SK-N-SH (cell line): ENCODE results near the gene LRRC75A. TPM values are rescaled to one million over a fixed set of nuclear protein-coding genes. Genes with fewer than 3 reads are reported as not detected.

Source experiments
- CTCF ChIA-PET: fragments of 300-600, 350-600 bp; formaldehyde crosslinking; extraction: SDS; loops from one replicate; lab custom pipeline; 2021; lab: Yijun Ruan, JAX
- POLR2A ChIA-PET: fragments of 350-600 bp; sonication (Branson Sonifier 250); formaldehyde crosslinking; extraction: SDS; loops from one replicate; lab custom pipeline; 2020; ENCODE audit warnings: antibody characterized with exemption, inconsistent platforms; lab: Yijun Ruan, JAX
- DNase-seq: peaks from one replicate; pipeline ENCODE4 v3.0.0; 2012
- H2AFZ ChIP-seq: fragments of 200-600 bp; sonication (generic); 2 replicates; pipeline ENCODE4 v1.8.1; 2016; ENCODE audit warnings: antibody characterized with exemption, mild to moderate bottlenecking, low read depth
- H3F3A ChIP-seq: fragments of 200-600 bp; sonication (generic); replicated peaks from 2 replicates; pipeline ENCODE3; 2016; ENCODE audit warnings: antibody characterized with exemption, mild to moderate bottlenecking; ENCODE audit not compliant: insufficient read depth
- H3K27ac ChIP-seq, 2 experiments: fragments of 200-500 bp in 1 of 2; fragments of 200-600 bp in 1 of 2; sonication (Bioruptor generic) in 1 of 2; sonication (generic), shearing (Covaris generic) in 1 of 2; 2 replicates each; pipeline versions ENCODE4 v1.5.1 to v1.6.1; 2014 to 2016; ENCODE audit warnings: low read depth in 2 of 2, inconsistent platforms in 1 of 2, low read length in 1 of 2, mild to moderate bottlenecking in 1 of 2, mixed read lengths in 1 of 2
- H3K27me3 ChIP-seq: fragments of 200-600 bp; sonication (generic), shearing (Covaris generic); 2 replicates; pipeline ENCODE4 v1.6.1; 2016; ENCODE audit warnings: mixed run types; ENCODE audit not compliant: insufficient read depth
- H3K36me3 ChIP-seq, 2 experiments: fragments of 200-500 bp in 1 of 2; fragments of 200-600 bp in 1 of 2; sonication (Bioruptor generic) in 1 of 2; sonication (generic) in 1 of 2; replicated peaks in 1 of 2; 2 replicates each; pipeline versions ENCODE3 to v1.5.1; 2014 to 2016; ENCODE audit warnings: low read length in 1 of 2, mild to moderate bottlenecking in 1 of 2; ENCODE audit not compliant: insufficient read depth in 2 of 2, control insufficient read depth in 1 of 2
- H3K4me1 ChIP-seq, 2 experiments: fragments of 200-500 bp in 1 of 2; fragments of 200-600 bp in 1 of 2; sonication (Bioruptor generic) in 1 of 2; sonication (generic), shearing (Covaris generic) in 1 of 2; 2 replicates each; pipeline versions ENCODE4 v1.5.1 to v1.6.1; 2014 to 2016; ENCODE audit warnings: low read depth in 1 of 2, low read length in 1 of 2, mixed run types in 1 of 2; ENCODE audit not compliant: insufficient read depth in 2 of 2, control insufficient read depth in 1 of 2
- H3K4me2 ChIP-seq: fragments of 200-600 bp; sonication (generic), shearing (Covaris generic); 2 replicates; pipeline ENCODE4 v1.6.1; 2017; ENCODE audit warnings: mixed run types
- H3K4me3 ChIP-seq, 2 experiments: fragments of 200-500 bp in 1 of 2; fragments of 200-600 bp in 1 of 2; sonication (Bioruptor generic) in 1 of 2; sonication (generic), shearing (Covaris generic) in 1 of 2; 2 replicates each; pipeline versions ENCODE4 v1.5.1 to v1.8.1; 2014 to 2016; ENCODE audit warnings: low read depth in 2 of 2, inconsistent platforms in 1 of 2, low read length in 1 of 2, mild to moderate bottlenecking in 1 of 2, mixed read lengths in 1 of 2, moderate library complexity in 1 of 2
- H3K79me2 ChIP-seq: fragments of 200-600 bp; sonication (generic); 2 replicates; pipeline ENCODE4 v1.8.1; 2017; ENCODE audit warnings: mild to moderate bottlenecking; ENCODE audit not compliant: insufficient read depth
- H3K9ac ChIP-seq: fragments of 200-600 bp; sonication (generic); 2 replicates; pipeline ENCODE4 v1.6.1; 2017; ENCODE audit warnings: mixed run types
- H3K9me2 ChIP-seq: fragments of 200-600 bp; sonication (generic); 2 replicates; pipeline ENCODE4 v1.6.1; 2017; ENCODE audit warnings: mixed run types
- H3K9me3 ChIP-seq: fragments of 200-600 bp; sonication (generic); 2 replicates; pipeline ENCODE4 v1.6.1; 2017; ENCODE audit warnings: mixed run types, mild to moderate bottlenecking, moderate library complexity
- H4K20me1 ChIP-seq: fragments of 200-600 bp; sonication (generic); 2 replicates; pipeline ENCODE4 v1.6.1; 2017; ENCODE audit warnings: mild to moderate bottlenecking, mixed run types; ENCODE audit not compliant: insufficient read depth
- CHD2 ChIP-seq: fragments of 150-350 bp; IDR thresholded peaks from 2 replicates; pipeline ENCODE4 v1.6.1; 2018; ENCODE audit warnings: low read length; ENCODE audit not compliant: partially characterized antibody
- EZH2phosphoT487 ChIP-seq: fragments of 200-600 bp; sonication (generic); IDR thresholded peaks from 2 replicates; pipeline ENCODE4 v1.6.1; 2017; ENCODE audit warnings: low read depth, mixed run types, mild to moderate bottlenecking, antibody characterized with exemption, moderate library complexity, borderline replicate concordance
- GABPA ChIP-seq: IDR thresholded peaks from 2 replicates; pipeline ENCODE4 v1.4.0; 2012; ENCODE audit warnings: low read depth, mild to moderate bottlenecking
- IRF3 ChIP-seq: fragments of 150-350 bp; IDR thresholded peaks from 2 replicates; pipeline ENCODE4 v1.6.1; 2016; ENCODE audit warnings: mild to moderate bottlenecking, low read depth, low read length
- JUND ChIP-seq: IDR thresholded peaks from 2 replicates; pipeline ENCODE4 v1.4.0; 2012
- NFIC ChIP-seq: IDR thresholded peaks from 2 replicates; pipeline ENCODE4 v1.4.0; 2012; ENCODE audit warnings: borderline replicate concordance
- PBX3 ChIP-seq: IDR thresholded peaks from 2 replicates; pipeline ENCODE4; 2012
- POLR2AphosphoS5 ChIP-seq: IDR thresholded peaks from 2 replicates; pipeline ENCODE4 v1.6.1; 2012; ENCODE audit warnings: low read depth, low read length
- RAD21 ChIP-seq: IDR thresholded peaks from 2 replicates; pipeline ENCODE4 v1.6.1; 2012; ENCODE audit warnings: mild to moderate bottlenecking, low read length
- RCOR1 ChIP-seq: fragments of 150-350 bp; IDR thresholded peaks from 2 replicates; pipeline ENCODE4 v1.6.1; 2017; ENCODE audit warnings: antibody characterized with exemption, low read length
- REST ChIP-seq: IDR thresholded peaks from 2 replicates; pipeline ENCODE4 v1.6.1; 2012; ENCODE audit warnings: mild to moderate bottlenecking, low read depth, low read length, moderate library complexity
- RFX5 ChIP-seq: IDR thresholded peaks from 2 replicates; pipeline ENCODE4 v1.6.1; 2012; ENCODE audit warnings: mild to moderate bottlenecking, improper control_type of control experiment, low read length
- RXRA ChIP-seq: IDR thresholded peaks from 2 replicates; pipeline ENCODE4 v1.4.0; 2012; ENCODE audit warnings: low read depth, mild to moderate bottlenecking, borderline replicate concordance
- SIN3A ChIP-seq: IDR thresholded peaks from 2 replicates; pipeline ENCODE4 v1.6.1; 2012; ENCODE audit warnings: low read depth, mild to moderate bottlenecking, low read length, moderate library complexity, borderline replicate concordance
- TCF12 ChIP-seq: IDR thresholded peaks from 2 replicates; pipeline ENCODE4 v1.4.0; 2012
- TEAD4 ChIP-seq: IDR thresholded peaks from 2 replicates; pipeline ENCODE4 v1.4.0; 2012; ENCODE audit warnings: mild to moderate bottlenecking, borderline replicate concordance; ENCODE audit not compliant: insufficient read depth
- WGBS: methylation state at CpG from one replicate; pipeline ENCODE4 v1.1.6; 2017; ENCODE audit warnings: low lambda C conversion rate; 5-methylcytosine and 5-hydroxymethylcytosine counted together
- polyA plus RNA-seq, 3 experiments: library from polyadenylated mRNA; depleted of rRNA; stranded (reverse); fragments of >200 nt; gene quantifications; 2 replicates each; pipeline ENCODE4 v1.2.3, GENCODE V29; 2012

Gene LRRC75A
- polyA plus RNA-seq, 1 of the 3 experiments (the other 2 are of a cell fraction), result 1.2 TPM

- no peak for DNase-seq
- peaks cover 15 to 53% of the 10 kb centered on the region in 2 experiments; a peak in 2 of 4 replicates for H3K4me1 ChIP-seq
- no peaks in the 10 kb centered on the region for H4K20me1 ChIP-seq
- no peak overlapping the region for H3K4me2 ChIP-seq
- H3K79me2 ChIP-seq, result no peaks in the 10 kb centered on the region
- no peak for TF ChIP-seq GABPA
- no peak for TF ChIP-seq REST
- TF ChIP-seq RAD21, result no peak
- no peak for TF ChIP-seq RCOR1
- TF ChIP-seq RXRA, result no peak
- TF ChIP-seq PBX3, result no peak
- no peak for TF ChIP-seq TCF12
- TF ChIP-seq TEAD4, result no peak
- TF ChIP-seq POLR2AphosphoS5, result no peak
- no peak for TF ChIP-seq JUND
- no peak for TF ChIP-seq EZH2phosphoT487
- no peak for TF ChIP-seq IRF3
- no peak for TF ChIP-seq RFX5
- TF ChIP-seq NFIC, result no peak
- no peak for TF ChIP-seq SIN3A
- TF ChIP-seq CHD2, result no peak
- POLR2A ChIA-PET, result no interaction called here
- CTCF ChIA-PET, result interaction anchor here (1.1 to 4.7 kb wide), 4 partner anchors 25 to 54 kb away, joined by 3 to 23 read pairs (median 14); no protein-coding TSS in a partner anchor
- H3K9me2 ChIP-seq, result no peaks in the 10 kb centered on the region
- H3F3A ChIP-seq, result no peaks in the 10 kb centered on the region
- no peak overlapping the region for H2AFZ ChIP-seq
- peaks cover 11% of the 10 kb centered on the region; the same call in 1 of the 2 replicates for H3K27me3 ChIP-seq
- no peak overlapping the region for H3K9ac ChIP-seq
- 88% methylated on average over 4 of the region's 4 CpGs for WGBS
- no peaks in the 10 kb centered on the region for H3K9me3 ChIP-seq
- H3K27ac ChIP-seq, result no peak overlapping the region
- H3K36me3 ChIP-seq, result no peaks in the 10 kb centered on the region
- no peak overlapping the region for H3K4me3 ChIP-seq
Measured at GRCh38 chr17:16488968-16489337, 3.0 kb downstream of the LRRC75A start.
